Hematopoietic multipotent progenitor cell treated with erythropoietin and hydrocortisone succinate and interleukin-3 and kit ligand, for 15 days (in vitro differentiated cells): ENCODE measurements around the gene ABCB9.

Experiments used
- DNase-seq: peaks from one replicate; pipeline ENCODE4 v3.0.0-alpha.2; 2015; ENCODE audit warnings: low spot score

ABCB9 gene

GRCh38 chr12:122994781-122995502 is 28.7 kb upstream of the ABCB9 start:
- no peak for DNase-seq

GRCh38 chr12:122994140-122994675 is 27.9 kb upstream of the ABCB9 start:
- DNase-seq, result no peak

- DNase-seq, result no peak
Measured at GRCh38 chr12:122992386-122992785, 26.1 kb upstream of the ABCB9 start.

GRCh38 chr12:122991623-122992275 is 25.5 kb upstream of the ABCB9 start:
- no peak for DNase-seq

- no peak for DNase-seq
Measured at GRCh38 chr12:122990961-122991622, 24.8 kb upstream of the ABCB9 start.

- no peak for DNase-seq
Measured at GRCh38 chr12:122990561-122990960, 24.3 kb upstream of the ABCB9 start.

GRCh38 chr12:122989874-122990419 is 23.7 kb upstream of the ABCB9 start:
- no peak for DNase-seq

- no peak for DNase-seq
Measured at GRCh38 chr12:122989225-122989839, 23.1 kb upstream of the ABCB9 start.

GRCh38 chr12:122988612-122989212 is 22.4 kb upstream of the ABCB9 start:
- no peak for DNase-seq

- DNase-seq, result no peak
Measured at GRCh38 chr12:122988036-122988435, 21.8 kb upstream of the ABCB9 start.

GRCh38 chr12:122987086-122987951 is 21.1 kb upstream of the ABCB9 start:
- no peak for DNase-seq

GRCh38 chr12:122986258-122986871 is 20.1 kb upstream of the ABCB9 start:
- no peak for DNase-seq

- no peak for DNase-seq
Measured at GRCh38 chr12:122985338-122986257, 19.3 kb upstream of the ABCB9 start.

- no peak for DNase-seq
Measured at GRCh38 chr12:122984612-122985337, 18.5 kb upstream of the ABCB9 start.

- DNase-seq, result no peak
Measured at GRCh38 chr12:122983789-122984515, 17.7 kb upstream of the ABCB9 start.

GRCh38 chr12:122982963-122983788 is 16.9 kb upstream of the ABCB9 start:
- DNase-seq, result no peak

- no peak for DNase-seq
Measured at GRCh38 chr12:122982477-122982815, 16.2 kb upstream of the ABCB9 start.
